ENCODE measurements around the gene CHM. TPM values are rescaled to one million over a fixed set of nuclear protein-coding genes. Genes with fewer than 3 reads are reported as not detected.

The CHM gene
- polyA plus RNA-seq, 3 donors, result 6.0 to 7.7 (median 6.6) TPM

GRCh38 chrX:85906399-85906798, 141.0 kb downstream of the CHM start:
- Histone ChIP-seq H3K9me3 (replicated peaks in 1 of 2; ENCODE audit: control insufficient read depth in 1 of 2, insufficient read depth in 1 of 2, low read length in 2 of 2) (no peaks in the 10 kb centered on the region), H3K79me2 (ENCODE audit: insufficient read depth, low read length) (no peaks in the 10 kb centered on the region), H2AFZ (ENCODE audit: insufficient read depth, low read depth, low read length, poor library complexity, severe bottlenecking) (no peak overlapping the region), H3K9ac (ENCODE audit: insufficient read depth, low read length, poor library complexity, severe bottlenecking) (no peak overlapping the region), H3K4me1 (ENCODE audit: control insufficient read depth in 1 of 2, insufficient read depth in 2 of 2, low read length in 2 of 2) (no peaks in the 10 kb centered on the region), H3K36me3 (replicated peaks in 1 of 2; ENCODE audit: control insufficient read depth in 1 of 2, insufficient read depth in 2 of 2, low read length in 2 of 2) (peaks cover 0 to 14% of the 10 kb centered on the region in 2 donors), H3K4me2 (replicated peaks; ENCODE audit: extremely low read depth, low read length, poor library complexity, severe bottlenecking) (no peak overlapping the region), H3K27me3 (ENCODE audit: control insufficient read depth in 2 of 2, insufficient read depth in 2 of 2, low read length in 2 of 2) (no peaks in the 10 kb centered on the region), H3K27ac (ENCODE audit: low read depth in 1 of 2, low read length in 2 of 2) (no peak overlapping the region), H3K4me3 (replicated peaks in 1 of 3; ENCODE audit: low read depth in 2 of 3, low read length in 3 of 3) (no peak overlapping the region), H4K20me1 (ENCODE audit: insufficient read depth, low read length) (no peaks in the 10 kb centered on the region)
- no peak for TF ChIP-seq CTCF (IDR thresholded peaks at IDR 0.05)
- H3K27me3 Mint-ChIP-seq (ENCODE audit: low read depth in 3 of 3), result no peaks in the 10 kb centered on the region
- intact Hi-C loops (cut with micrococcal nuclease), result no loop called here
- no CpG with 5 or more reads among the region's 2 CpGs for WGBS (ENCODE audit: insufficient coverage)
- no peaks in the 10 kb centered on the region for H3K9me3 Mint-ChIP-seq
- no peaks in the 10 kb centered on the region for H3K4me1 Mint-ChIP-seq
- no peak overlapping the region for H3K4me3 Mint-ChIP-seq
- DNase-seq, result no peak
- peaks cover 3 to 8% of the 10 kb centered on the region in 2 donors for H3K36me3 Mint-ChIP-seq
- H3K27ac Mint-ChIP-seq, result no peak overlapping the region

GRCh38 chrX:85905851-85906250, 141.5 kb downstream of the CHM start:
- peaks cover 3 to 7% of the 10 kb centered on the region in 2 donors for H3K36me3 Mint-ChIP-seq
- H3K27me3 ChIP-seq (ENCODE audit: control insufficient read depth in 2 of 2, insufficient read depth in 2 of 2, low read length in 2 of 2), result no peaks in the 10 kb centered on the region
- no peaks in the 10 kb centered on the region for H3K4me1 ChIP-seq (ENCODE audit: control insufficient read depth in 1 of 2, insufficient read depth in 2 of 2, low read length in 2 of 2)
- H2AFZ ChIP-seq (ENCODE audit: insufficient read depth, low read depth, low read length, poor library complexity, severe bottlenecking), result no peak overlapping the region
- H3K79me2 ChIP-seq (ENCODE audit: insufficient read depth, low read length), result no peaks in the 10 kb centered on the region
- no peaks in the 10 kb centered on the region for H3K27me3 Mint-ChIP-seq (ENCODE audit: low read depth in 3 of 3)
- H3K27ac ChIP-seq (ENCODE audit: low read depth in 1 of 2, low read length in 2 of 2), result no peak overlapping the region
- no peak overlapping the region for H3K4me3 ChIP-seq (replicated peaks in 1 of 3; ENCODE audit: low read depth in 2 of 3, low read length in 3 of 3)
- no peak for DNase-seq
- no peak overlapping the region for H3K9ac ChIP-seq (ENCODE audit: insufficient read depth, low read length, poor library complexity, severe bottlenecking)
- H3K4me2 ChIP-seq (replicated peaks; ENCODE audit: extremely low read depth, low read length, poor library complexity, severe bottlenecking), result no peak overlapping the region
- no peaks in the 10 kb centered on the region for H3K9me3 Mint-ChIP-seq
- intact Hi-C loops (cut with micrococcal nuclease), result no loop called here
- no peaks in the 10 kb centered on the region for H3K4me1 Mint-ChIP-seq
- TF ChIP-seq CTCF (IDR thresholded peaks at IDR 0.05), result no peak
- no peaks in the 10 kb centered on the region for H3K9me3 ChIP-seq (replicated peaks in 1 of 2; ENCODE audit: control insufficient read depth in 1 of 2, insufficient read depth in 1 of 2, low read length in 2 of 2)
- WGBS (ENCODE audit: insufficient coverage), result no CpG with 5 or more reads among the region's 3 CpGs
- peaks cover 0 to 14% of the 10 kb centered on the region in 2 donors for H3K36me3 ChIP-seq (replicated peaks in 1 of 2; ENCODE audit: control insufficient read depth in 1 of 2, insufficient read depth in 2 of 2, low read length in 2 of 2)
- no peak overlapping the region for H3K4me3 Mint-ChIP-seq
- H3K27ac Mint-ChIP-seq, result no peak overlapping the region
- H4K20me1 ChIP-seq (ENCODE audit: insufficient read depth, low read length), result no peaks in the 10 kb centered on the region

Data from CD14-positive monocyte (primary cell).